Endometrial microvascular endothelial cells (primary cell): ENCODE measurements around the gene ATXN7L3. TPM values are rescaled to one million over a fixed set of nuclear protein-coding genes. Genes with fewer than 3 reads are reported as not detected.

Experiments
- in situ Hi-C: cut with HindIII; loops from 2 replicates; pipeline ENCODE4 v1.10.0; 2017; ENCODE audit warnings: low sequenced_read_pairs, low pct_unique_long_range_greater_than_20kb; ENCODE audit errors: inconsistent ontology term
- total RNA-seq: library from RNA; depleted of rRNA; stranded (reverse); fragments of >200 nt; gene quantifications from one replicate; pipeline ENCODE4 v1.2.3, GENCODE V29; 2015; ENCODE audit errors: inconsistent ontology term

The ATXN7L3 gene
- total RNA-seq, 1 donor from 2014 or later = 60.0 TPM

- in situ Hi-C loops = no loop called here
These were observed 20.0 kb upstream of the ATXN7L3 start, which contains the start of gene UBTF for GRCh38 chr17:44219616-44220212. Gene UBTF (minus strand): TSS chr17:44219675. CDS start chr17:44218229, 1,446 bp downstream.

- in situ Hi-C loops = no loop called here
These were observed 19.5 kb upstream of the ATXN7L3 start for GRCh38 chr17:44219108-44219615.

GRCh38 chr17:44218344-44219107 is 18.8 kb upstream of the ATXN7L3 start:
- in situ Hi-C loops = no loop called here

GRCh38 chr17:44217738-44218343 is 18.2 kb upstream of the ATXN7L3 start:
- in situ Hi-C loops = no loop called here

- in situ Hi-C loops = no loop called here
These were observed 17.0 kb upstream of the ATXN7L3 start for GRCh38 chr17:44216694-44217093.

GRCh38 chr17:44216173-44216572 is 16.5 kb upstream of the ATXN7L3 start:
- in situ Hi-C loops = no loop called here

GRCh38 chr17:44214896-44215295 is 15.2 kb upstream of the ATXN7L3 start:
- in situ Hi-C loops = no loop called here

- in situ Hi-C loops = no loop called here
These were observed 14.5 kb upstream of the ATXN7L3 start for GRCh38 chr17:44214230-44214494.

GRCh38 chr17:44213403-44214229 is 13.9 kb upstream of the ATXN7L3 start:
- in situ Hi-C loops = no loop called here

GRCh38 chr17:44212507-44213402 is 13.1 kb upstream of the ATXN7L3 start:
- in situ Hi-C loops = no loop called here

GRCh38 chr17:44211281-44212265 is 11.9 kb upstream of the ATXN7L3 start:
- in situ Hi-C loops = no loop called here

- in situ Hi-C loops = no loop called here
These were observed 10.9 kb upstream of the ATXN7L3 start for GRCh38 chr17:44210342-44211192.

GRCh38 chr17:44209786-44210341 is 10.2 kb upstream of the ATXN7L3 start:
- in situ Hi-C loops = loop anchor here (10.0 kb wide), 1 partner anchor 115 kb away; the partner anchor contains the start of gene SLC25A39

- in situ Hi-C loops = loop anchor here (10.0 kb wide), 1 partner anchor 117 kb away; the partner anchor contains the start of gene SLC25A39
These were observed 8.1 kb upstream of the ATXN7L3 start for GRCh38 chr17:44207743-44208142.

GRCh38 chr17:44207319-44207718 is 7.6 kb upstream of the ATXN7L3 start:
- in situ Hi-C loops = loop anchor here (10.0 kb wide), 1 partner anchor 117 kb away; the partner anchor contains the start of gene SLC25A39

GRCh38 chr17:44206825-44207155 is 7.1 kb upstream of the ATXN7L3 start:
- in situ Hi-C loops = loop anchor here (10.0 kb wide), 1 partner anchor 118 kb away; the partner anchor contains the start of gene SLC25A39
